HG03280 (cell line): ENCODE measurements around the gene GAS2L3.
"Not testable (repeated sequence)": the region's sequence is repeated elsewhere in the genome, so short reads cannot be mapped to it uniquely, and the experiment has no call there.

Source experiments
- ATAC-seq: cut with Tn5 transposase; IDR thresholded peaks from one replicate; pipeline ENCODE4 v1.9.1; 2021; ENCODE audit warnings: mild to moderate bottlenecking, moderate library complexity; ENCODE audit not compliant: unreplicated experiment

GAS2L3 gene

DNA sequence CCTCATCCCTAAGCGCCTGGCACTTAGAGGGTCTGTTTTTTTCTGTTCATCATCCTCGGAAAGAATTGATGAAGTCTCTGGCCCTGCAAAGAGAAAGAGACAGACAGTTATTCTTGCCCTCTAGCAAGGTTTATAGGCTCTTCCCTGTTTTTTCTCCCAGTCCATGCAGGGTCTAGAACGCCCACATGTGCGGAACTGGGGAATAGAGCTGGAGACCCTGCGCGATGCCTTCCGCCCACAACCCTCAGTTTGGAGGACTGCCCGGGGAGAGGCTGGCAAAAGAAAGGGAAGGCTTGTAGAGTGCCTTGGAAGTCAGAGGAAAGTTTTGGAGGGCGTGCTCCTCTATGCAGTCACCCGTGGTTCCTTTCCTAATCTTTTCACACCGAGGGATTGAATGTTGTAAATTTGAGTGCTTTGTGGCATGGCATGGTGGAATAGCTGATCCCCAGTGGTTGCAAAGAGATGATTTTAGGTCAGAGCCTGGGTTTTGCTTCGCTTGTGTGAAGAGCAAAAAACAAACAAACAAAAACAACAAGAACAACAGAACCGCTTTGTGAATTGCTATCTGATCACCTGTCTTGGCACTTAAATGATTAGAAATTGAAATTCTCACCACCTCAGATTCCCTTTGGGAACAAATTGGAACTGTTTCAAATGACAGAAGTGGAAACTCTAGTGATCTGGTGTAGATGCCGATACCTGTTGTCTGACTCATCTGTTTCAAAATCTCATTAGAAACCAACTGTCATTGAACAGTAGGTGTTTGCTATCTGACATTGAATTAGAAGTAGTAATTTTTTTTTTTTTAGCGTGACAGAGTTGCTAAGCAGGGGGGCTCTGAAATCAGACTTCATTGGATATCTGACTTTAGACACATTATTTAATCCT lies 947 bp downstream of the GAS2L3 start:
- no peak for ATAC-seq

- ATAC-seq, result no peak
Measured at GRCh38 chr12:100576331-100577036, 3.0 kb downstream of the GAS2L3 start.

DNA sequence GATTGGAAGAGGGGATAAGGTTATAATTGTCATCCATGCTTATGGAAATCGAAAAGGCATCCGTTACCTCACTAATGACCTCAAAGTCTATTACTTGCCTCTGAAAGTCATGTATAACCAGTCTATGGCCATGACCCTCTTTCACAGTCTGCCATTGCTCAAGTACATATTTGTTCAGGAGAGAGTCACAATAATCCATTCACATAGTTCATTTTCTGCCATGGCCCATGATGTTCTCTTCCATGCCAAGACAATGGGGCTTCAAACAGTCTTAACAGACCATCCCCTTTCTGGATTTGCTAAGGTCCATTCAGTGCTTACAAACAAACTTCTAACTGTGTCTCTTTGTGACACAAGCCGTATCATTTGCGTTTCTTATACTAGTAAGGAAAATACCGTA lies 5.4 kb downstream of the GAS2L3 start:
- no peak for ATAC-seq

- no peak for ATAC-seq
Measured at GRCh38 chr12:100579844-100580243, 6.4 kb downstream of the GAS2L3 start.

DNA sequence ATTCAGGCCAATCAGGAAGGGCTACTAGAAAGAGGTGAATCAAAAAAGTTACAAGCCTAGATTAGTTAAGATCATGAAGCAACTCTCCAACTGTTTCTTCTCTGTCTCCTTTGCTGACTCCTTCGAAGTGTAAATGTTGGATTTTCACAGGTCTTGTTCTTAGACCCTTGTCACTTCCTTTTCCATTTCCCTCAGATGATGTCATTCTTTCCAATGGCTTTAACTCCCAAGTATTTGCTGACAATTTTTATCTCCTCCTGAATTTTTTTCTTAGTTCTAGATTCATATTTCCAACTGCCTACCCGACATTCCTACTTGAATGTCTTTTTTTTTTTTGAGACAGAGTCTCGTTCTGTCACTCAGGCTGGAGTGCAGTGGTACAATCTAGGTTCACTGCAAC lies 10.8 kb downstream of the GAS2L3 start:
- no peak for ATAC-seq

DNA sequence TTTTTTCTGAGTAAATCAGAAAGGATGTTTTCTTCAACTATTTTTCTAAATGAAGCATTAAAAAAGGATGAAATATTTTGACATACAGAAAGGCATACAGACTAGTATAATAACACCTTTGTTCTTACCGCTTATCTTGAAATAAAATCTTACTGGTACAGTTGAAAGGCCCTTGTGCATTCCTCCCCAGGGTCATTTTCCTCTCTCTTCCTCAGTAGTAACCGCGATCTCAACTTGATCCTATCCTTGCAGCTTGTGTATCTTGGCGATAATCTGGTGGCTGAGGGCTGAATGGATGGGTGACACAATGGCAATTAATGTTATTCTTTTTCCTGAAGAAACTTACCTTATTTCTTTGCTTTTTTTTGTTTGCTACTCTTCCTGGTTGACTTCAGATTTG lies 18.5 kb downstream of the GAS2L3 start:
- no peak for ATAC-seq

- ATAC-seq, result no peak
Measured at GRCh38 chr12:100593490-100593889, 20.0 kb downstream of the GAS2L3 start.

GRCh38 chr12:100601626-100602025 lies 28.1 kb downstream of the GAS2L3 start:
- no peak for ATAC-seq

DNA sequence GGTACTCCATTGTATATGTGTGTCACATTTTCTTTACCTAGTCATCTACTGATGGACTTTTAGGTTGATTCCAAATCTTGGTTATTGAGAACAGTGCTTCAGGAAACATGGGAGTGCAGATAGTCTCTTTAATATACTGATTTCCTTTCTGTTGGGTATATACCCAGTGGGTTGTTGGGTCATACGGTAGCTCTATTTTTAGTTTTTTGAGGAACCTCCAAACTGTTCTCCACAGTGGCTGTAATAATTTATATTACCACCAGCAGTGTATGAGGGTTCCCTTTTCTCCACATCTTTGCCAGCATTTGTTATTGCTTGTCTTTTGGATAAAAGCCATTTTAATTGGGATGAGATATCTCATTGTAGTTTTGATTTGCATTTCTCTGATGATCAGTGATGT lies 29.5 kb downstream of the GAS2L3 start:
- not testable (repeated sequence) for ATAC-seq

DNA sequence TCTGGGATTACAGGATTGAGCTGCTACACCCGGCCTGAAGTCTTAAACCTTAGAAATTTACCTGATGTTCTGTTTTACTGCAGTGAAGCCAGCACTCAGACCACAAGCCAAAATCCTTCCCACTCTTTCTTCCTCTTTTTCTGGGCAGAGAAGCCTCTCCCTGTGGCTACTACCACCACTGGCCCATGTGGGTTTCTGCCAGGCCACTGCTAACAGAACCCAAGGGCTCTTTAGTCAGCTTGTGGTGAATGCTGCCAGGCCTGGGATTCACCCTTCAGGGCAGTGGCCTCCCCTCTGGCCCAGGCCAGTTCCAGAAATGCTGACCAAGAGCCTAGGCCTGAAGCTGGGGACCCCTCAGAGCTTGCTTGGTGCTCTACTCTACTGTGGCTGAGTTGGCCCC lies 35.3 kb downstream of the GAS2L3 start:
- ATAC-seq, result no peak

- ATAC-seq, result no peak
Measured at GRCh38 chr12:100610666-100611430, 37.4 kb downstream of the GAS2L3 start.

GRCh38 chr12:100612606-100613005 lies 39.1 kb downstream of the GAS2L3 start:
- no peak for ATAC-seq

DNA sequence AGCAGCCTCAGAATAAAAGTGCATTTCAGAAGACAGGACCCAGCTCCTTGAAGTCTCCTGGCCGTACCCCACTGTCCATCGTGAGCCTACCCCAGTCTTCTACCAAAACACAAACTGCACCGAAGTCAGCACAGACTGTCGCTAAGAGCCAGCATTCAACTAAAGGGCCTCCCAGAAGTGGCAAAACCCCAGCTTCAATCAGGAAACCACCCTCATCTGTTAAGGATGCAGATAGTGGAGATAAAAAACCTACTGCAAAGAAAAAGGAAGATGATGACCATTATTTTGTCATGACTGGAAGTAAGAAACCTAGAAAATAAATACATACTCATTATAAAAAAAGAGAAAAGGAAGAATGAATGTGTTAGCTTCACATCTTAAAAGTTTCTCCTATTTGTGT lies 51.1 kb downstream of the GAS2L3 start:
- ATAC-seq, result no peak

DNA sequence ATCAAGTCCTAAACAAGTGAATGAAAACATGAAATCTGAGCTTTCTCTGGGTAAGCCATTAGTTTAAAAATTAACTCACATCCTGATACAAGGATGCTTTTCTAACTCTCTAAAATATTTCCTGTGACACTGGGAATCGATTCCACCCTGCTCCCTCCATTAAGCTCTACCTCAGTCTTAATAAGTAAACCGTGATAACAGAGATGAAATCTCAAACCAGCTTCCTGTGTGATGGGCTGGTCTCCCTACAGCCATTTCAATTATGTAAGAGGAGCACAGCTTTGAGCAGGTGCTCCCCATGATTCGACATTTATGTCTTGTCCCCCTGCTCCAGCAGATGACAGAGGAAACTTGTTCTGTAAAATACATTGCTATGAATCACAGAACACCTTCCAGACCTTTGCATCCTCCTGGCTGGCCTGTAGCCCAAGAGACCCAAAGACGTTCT lies 59.0 kb downstream of the GAS2L3 start:
- no peak for ATAC-seq

- not testable (repeated sequence) for ATAC-seq
Measured at GRCh38 chr12:100633082-100633785, 59.8 kb downstream of the GAS2L3 start.

DNA sequence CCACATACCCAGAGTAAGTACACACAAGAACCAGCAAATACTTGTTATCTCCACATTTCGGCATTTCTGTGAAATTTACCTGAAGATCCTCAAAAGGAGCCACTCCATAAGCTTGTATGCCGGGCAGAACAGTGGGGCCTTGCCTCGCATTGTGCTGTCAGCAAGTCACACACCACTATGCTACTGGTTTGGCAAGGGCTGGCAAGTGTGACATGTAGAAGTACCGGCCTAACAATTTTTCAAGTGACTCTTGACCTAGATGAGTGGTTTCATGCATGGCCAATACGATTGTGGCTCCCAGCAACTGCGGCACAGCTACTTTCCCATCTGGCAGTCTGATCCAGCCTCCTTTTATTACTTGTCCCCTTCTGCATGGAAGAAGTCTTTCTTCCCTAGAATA lies 69.8 kb downstream of the GAS2L3 start:
- ATAC-seq, result no peak

DNA sequence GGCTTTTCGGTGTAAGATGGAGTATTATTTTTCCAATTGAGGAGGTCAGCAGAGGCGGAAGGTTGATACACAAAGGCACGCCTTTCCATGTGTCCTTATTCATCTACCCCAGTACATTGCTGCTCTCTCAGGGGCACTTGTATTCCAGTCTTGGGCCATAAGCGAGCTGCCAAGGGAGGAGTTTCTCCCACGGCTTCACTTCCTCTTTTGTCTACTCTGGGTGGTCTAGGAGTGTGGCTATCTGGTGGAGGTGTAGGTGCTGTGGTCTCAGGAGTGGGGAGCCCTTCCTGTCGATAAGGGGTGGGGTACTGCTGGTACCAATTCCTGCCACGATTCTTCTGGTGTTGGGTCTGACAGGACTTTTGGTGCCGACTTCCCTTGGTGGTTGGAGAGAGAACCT lies 73.4 kb downstream of the GAS2L3 start:
- no peak for ATAC-seq

DNA sequence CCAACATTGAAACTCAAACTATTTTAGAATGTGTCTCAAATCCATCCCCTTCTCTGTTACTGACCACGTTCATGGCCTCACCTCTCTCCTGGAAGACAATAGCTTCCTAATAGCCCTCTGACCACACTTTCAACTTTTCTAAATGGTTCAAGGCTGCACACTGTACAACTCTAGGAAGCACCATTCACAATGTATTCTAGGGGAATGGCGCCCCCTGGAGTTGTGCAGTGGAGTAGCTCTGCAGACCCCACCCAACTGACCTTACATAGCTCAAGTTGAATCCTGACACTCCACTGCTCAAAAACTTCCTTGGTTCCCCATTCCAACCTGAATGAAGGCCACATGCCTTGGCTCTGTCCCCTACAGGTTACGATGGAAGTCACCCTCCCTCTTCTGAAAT lies 77.6 kb downstream of the GAS2L3 start:
- ATAC-seq, result no peak

- ATAC-seq, result no peak
Measured at GRCh38 chr12:100651694-100652093, 78.2 kb downstream of the GAS2L3 start.

DNA sequence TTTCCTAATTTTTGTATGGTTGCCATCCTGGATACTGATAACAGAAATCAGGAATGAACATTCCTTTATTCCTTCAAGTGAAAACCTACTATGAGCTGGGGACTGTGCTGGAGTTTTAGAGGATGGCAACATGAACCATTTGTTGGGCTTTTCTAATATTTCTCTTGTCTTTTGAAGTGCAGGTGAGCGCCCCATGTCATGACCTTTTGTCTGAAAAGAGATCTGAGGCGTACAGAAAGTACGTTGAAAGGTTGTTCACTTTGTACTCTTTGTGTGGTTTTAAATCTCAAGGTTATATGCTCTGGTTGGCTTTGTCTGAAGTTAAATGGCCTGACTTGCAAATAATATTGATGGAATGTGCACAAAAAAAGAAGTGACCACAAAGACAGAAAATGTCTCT lies 79.0 kb downstream of the GAS2L3 start:
- no peak for ATAC-seq

GRCh38 chr12:100656141-100656540 lies 82.7 kb downstream of the GAS2L3 start:
- no peak for ATAC-seq
